Measurements from ENCODE around the gene ZNF580.

Gene ZNF580

DNA sequence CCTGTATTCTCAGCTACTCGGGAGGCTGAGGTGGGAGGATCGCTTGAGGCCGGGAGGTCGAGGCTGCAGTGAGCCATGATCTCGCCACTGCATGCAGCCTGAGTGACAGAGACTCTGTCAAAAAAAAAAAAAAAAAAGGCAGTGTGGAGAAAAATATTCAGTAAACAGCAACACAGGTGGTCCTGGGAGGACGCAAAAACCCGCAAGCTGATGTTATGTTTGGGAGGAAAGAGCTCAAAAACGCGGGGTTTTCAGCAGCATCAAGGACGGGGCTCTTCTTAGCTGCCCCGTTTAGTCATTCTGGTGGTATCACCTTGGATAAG is 15.8 kb upstream of the ZNF580 start:
- Mint-ChIP-seq H3K9me3 (no peaks in the 10 kb centered on the region), H3K4me1 (peaks cover 48% of the 10 kb centered on the region), H3K36me3 (ENCODE audit: low read depth) (peaks cover 5% of the 10 kb centered on the region), H3K27ac (peak overlapping the region; percentile 50), H3K27me3 (peaks cover 1% of the 10 kb centered on the region), H3K4me3 (peak overlapping the region; percentile 81)
- ATAC-seq (no peak), DNase-seq (no peak)

DNA sequence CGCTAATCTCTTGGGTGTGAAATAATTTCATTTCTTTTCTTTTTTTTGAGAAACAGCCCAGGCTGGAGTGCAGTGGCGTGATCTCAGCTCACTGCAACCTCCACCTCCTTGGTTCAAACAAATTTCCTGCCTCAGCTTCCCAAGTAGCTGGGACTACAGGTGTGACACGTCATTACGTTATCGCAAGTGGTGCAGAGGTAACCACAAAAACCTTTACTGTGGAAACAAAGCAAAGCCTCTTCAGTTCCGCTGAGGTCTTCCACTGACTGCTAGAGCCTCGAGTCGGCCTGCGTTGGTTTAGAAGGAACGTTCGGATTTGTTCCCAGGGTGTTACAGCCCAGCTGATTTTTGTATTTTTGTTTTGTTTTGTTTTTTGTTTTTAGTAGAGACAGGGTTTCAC is 14.5 kb upstream of the ZNF580 start:
- Mint-ChIP-seq H3K36me3 (ENCODE audit: low read depth) (no peaks in the 10 kb centered on the region), H3K4me3 (peak overlapping the region; percentile 42), H3K4me1 (peaks cover 35% of the 10 kb centered on the region), H3K27ac (peak overlapping the region; percentile 33), H3K9me3 (no peaks in the 10 kb centered on the region), H3K27me3 (peaks cover 1% of the 10 kb centered on the region)
- ATAC-seq (peak; percentile 70), DNase-seq (peak; percentile 34)

DNA sequence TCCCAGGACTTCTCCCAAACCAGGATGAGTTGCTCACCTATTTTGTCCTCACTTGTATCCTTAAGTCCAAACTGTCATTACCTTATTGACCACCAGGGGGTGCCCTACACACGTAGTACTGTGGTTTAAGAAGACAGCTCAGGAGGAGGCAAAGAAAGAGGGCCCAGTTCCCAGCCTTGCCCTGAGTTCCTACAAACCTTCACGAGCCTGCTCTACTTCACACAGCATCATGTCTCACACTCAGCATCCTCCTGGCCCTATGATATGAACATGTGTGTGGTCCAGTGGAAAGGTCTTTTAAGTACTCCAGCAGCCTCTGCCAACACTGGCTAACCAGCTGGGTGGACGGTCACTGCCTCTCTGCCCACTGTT is 8.4 kb upstream of the ZNF580 start:
- Mint-ChIP-seq H3K9me3 (no peaks in the 10 kb centered on the region), H3K27ac (peak overlapping the region; percentile 44), H3K27me3 (no peaks in the 10 kb centered on the region), H3K4me1 (peaks cover 41% of the 10 kb centered on the region), H3K4me3 (peak overlapping the region; percentile 16), H3K36me3 (ENCODE audit: low read depth) (peaks cover 12% of the 10 kb centered on the region)
- DNase-seq (peak; percentile 89), ATAC-seq (peak; percentile 41)

DNA sequence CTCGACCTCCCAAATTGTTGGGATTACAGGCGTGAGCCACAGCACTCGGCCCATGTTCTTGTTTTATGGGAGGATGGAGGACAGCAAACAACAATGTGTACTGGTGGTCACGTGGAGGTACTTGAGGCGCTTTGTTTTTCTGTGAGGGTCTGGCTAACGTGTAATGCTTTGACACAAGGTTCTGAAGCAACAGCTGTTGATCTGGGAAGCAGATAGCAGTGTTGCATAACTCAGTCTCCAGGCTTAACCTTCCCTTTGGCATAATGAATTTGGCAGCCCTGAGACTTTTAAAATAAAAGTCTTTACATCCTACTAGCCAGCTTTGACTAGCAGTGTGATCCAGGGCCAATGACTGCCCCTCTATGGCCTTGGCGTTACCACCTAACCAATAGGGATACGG is 6.9 kb upstream of the ZNF580 start:
- Mint-ChIP-seq H3K4me3 (peak overlapping the region; percentile 99), H3K4me1 (peaks cover 52% of the 10 kb centered on the region), H3K9me3 (no peaks in the 10 kb centered on the region), H3K36me3 (ENCODE audit: low read depth) (peaks cover 21% of the 10 kb centered on the region), H3K27ac (peak overlapping the region; percentile 100), H3K27me3 (no peaks in the 10 kb centered on the region)
- DNase-seq (no peak), ATAC-seq (no peak)

DNA sequence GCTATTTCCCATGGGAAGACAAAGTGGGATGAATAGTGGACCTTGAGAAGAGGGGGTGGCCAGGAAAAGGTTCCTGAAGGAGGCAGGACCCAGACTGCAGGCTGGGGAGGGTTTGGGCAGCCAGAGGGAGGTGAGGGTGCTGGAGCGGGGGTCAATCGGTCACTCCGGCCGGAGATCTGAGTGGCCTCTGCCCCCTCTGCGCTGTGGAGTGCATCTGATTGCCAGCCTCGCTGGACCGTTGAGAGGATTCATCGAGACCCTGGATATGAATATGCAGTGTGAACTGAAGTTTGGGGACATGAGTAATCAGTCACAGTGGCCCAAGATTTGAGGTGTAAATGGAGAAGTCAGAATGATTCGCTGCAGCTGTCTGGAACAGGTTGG is 5.5 kb upstream of the ZNF580 start:
- Mint-ChIP-seq H3K36me3 (ENCODE audit: low read depth) (peaks cover 32% of the 10 kb centered on the region), H3K27me3 (no peaks in the 10 kb centered on the region), H3K9me3 (no peaks in the 10 kb centered on the region), H3K4me1 (peaks cover 67% of the 10 kb centered on the region), H3K27ac (peak overlapping the region; percentile 100), H3K4me3 (peak overlapping the region; percentile 99)
- DNase-seq (no peak), ATAC-seq (peak; percentile 1)

DNA sequence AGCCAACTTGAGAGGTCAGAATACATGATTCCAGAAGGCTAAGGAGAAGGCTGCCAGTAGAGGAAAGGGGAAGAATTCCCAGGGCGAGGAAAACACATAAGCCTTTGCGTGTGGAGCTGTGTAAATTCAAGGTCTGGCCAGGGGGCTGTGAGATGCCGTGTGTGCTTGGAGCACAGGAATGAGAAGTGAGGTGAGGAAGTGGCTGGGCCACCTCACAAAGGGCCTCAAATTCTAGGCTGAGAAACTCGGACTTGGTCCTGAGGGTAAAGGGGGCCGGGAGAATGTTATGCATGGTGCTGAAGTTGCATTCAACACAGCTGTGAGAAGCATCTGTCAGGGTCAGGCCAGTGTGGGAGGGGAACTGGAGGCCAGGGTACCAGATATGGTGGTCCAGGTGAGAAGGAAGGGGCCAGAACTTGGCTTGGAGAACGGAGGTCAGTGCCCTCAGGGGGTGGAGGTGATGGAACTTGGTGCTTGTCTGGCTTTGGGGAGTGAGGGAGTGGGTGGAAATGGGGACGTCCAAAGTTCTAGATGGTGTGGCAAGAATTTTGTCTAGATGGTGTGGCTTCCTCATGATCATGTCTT is 4.9 kb upstream of the ZNF580 start:
- H3K4me1 Mint-ChIP-seq, result peaks cover 70% of the 10 kb centered on the region
- peak overlapping the region; percentile 100 for H3K27ac Mint-ChIP-seq
- no peak for ATAC-seq
- no peak for DNase-seq
- peak overlapping the region; percentile 99 for H3K4me3 Mint-ChIP-seq
- no peaks in the 10 kb centered on the region for H3K27me3 Mint-ChIP-seq
- H3K36me3 Mint-ChIP-seq (ENCODE audit: low read depth), result peaks cover 35% of the 10 kb centered on the region
- H3K9me3 Mint-ChIP-seq, result no peaks in the 10 kb centered on the region

DNA sequence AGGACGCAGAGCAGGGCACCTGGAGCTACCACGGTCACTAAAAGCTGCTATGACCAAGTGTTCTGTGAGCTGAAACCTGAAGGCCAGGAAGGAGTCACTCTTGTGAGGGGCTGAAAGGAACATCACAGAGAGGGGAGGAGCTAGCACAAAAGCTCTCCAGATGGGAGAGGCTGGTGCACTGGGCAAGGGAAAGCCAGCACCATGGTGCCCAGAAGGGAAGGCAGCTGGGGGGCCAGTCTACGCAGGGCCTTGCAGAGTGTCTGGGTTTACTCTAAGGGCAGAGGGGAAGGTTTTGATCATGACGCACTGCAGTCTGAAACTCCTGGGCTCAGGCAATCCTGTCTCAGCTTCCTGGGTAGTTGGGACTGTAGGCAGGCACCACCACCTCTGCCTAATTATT is 4.1 kb upstream of the ZNF580 start:
- H3K4me1 Mint-ChIP-seq, result peaks cover 71% of the 10 kb centered on the region
- ATAC-seq (no peak), DNase-seq (no peak)
- no peaks in the 10 kb centered on the region for H3K27me3 Mint-ChIP-seq
- H3K27ac Mint-ChIP-seq, result peak overlapping the region; percentile 100
- H3K36me3 Mint-ChIP-seq (ENCODE audit: low read depth), result peaks cover 37% of the 10 kb centered on the region
- H3K9me3 Mint-ChIP-seq, result no peaks in the 10 kb centered on the region
- H3K4me3 Mint-ChIP-seq, result peak overlapping the region; percentile 99

DNA sequence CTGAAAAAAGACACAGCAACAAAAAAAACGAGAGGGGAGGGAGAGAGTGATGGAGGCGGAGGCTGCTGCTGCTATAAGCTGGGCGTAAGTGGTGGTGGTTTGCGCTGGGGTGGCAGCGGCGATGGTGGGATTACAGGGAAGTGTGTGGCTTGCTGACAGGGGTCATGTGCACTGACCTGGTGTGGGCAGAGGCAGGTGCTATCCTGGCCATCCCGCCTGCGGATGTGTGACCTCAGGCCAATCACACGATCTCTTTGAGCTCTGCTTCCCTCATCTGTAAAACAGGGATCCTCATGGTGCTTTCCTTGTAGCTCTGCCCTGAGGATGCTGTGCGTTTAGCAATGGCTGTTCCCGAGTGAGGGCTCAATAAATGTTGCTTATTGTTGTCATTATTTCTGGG is 3.3 kb upstream of the ZNF580 start:
- H3K27ac Mint-ChIP-seq, result peak overlapping the region; percentile 100
- ATAC-seq, result no peak
- H3K4me3 Mint-ChIP-seq, result peak overlapping the region; percentile 37
- H3K36me3 Mint-ChIP-seq (ENCODE audit: low read depth), result peaks cover 40% of the 10 kb centered on the region
- H3K9me3 Mint-ChIP-seq, result no peaks in the 10 kb centered on the region
- no peaks in the 10 kb centered on the region for H3K27me3 Mint-ChIP-seq
- H3K4me1 Mint-ChIP-seq, result peaks cover 67% of the 10 kb centered on the region
- no peak for DNase-seq

DNA sequence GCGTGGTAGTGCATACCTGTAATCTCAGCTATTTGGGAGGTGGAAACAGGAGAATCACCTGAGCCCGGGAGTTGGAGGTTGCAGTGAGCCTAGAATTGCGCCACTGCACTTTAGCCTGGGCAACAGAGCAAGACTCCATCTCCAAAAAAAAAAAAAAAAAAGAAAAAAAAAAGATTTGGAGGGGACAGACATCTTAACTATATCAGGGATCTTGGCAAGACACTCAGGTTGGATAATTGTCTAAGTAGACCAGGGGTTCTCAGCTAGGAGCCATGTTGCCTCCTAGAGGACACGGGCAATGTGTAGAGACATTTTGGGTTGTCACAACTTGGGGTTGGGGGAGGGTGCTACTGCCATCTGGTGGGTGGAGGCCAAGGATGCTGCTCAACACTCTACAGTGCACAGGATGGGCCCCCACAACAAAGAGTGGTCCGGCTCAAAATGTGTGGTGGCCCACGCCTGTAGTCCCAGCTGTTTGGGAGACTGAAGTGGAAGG is 1.9 kb upstream of the ZNF580 start:
- Mint-ChIP-seq H3K9me3 (no peaks in the 10 kb centered on the region), H3K27ac (peak overlapping the region; percentile 94), H3K4me3 (peak overlapping the region; percentile 60), H3K27me3 (peaks cover 2% of the 10 kb centered on the region), H3K4me1 (peaks cover 71% of the 10 kb centered on the region), H3K36me3 (ENCODE audit: low read depth) (peaks cover 47% of the 10 kb centered on the region)
- no peak for ATAC-seq
- peak; percentile 72 for DNase-seq

DNA sequence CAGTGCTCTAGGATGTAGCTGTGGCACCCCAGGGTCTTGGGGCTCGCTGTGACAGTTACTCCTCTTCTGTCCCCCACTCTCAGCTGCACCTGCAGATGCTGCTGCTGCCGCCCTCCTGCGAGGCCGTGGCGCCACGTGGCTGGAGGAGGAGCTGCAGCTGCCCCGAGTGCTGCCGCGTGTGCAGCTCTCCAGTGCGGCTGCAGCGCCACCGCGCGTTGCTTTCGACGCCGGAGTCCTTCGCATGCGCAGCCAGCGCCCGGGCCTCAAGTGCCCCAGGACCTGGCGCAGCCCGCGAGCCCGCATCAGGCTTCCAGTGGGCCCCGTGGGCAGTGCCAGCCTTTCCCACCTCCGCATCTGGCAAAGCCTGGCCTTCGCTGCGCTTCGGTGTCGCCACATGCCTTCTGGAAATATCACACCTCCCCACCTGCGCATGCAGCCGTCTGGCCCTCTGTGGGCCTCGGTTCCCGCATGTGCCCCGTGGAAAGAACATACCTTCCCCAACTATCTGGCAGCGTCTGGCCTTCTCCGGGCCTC is 692 bp upstream of the ZNF580 start:
- Mint-ChIP-seq H3K4me1 (peaks cover 74% of the 10 kb centered on the region), H3K27ac (peak overlapping the region; percentile 94)
- peak; percentile 73 for DNase-seq

DNA sequence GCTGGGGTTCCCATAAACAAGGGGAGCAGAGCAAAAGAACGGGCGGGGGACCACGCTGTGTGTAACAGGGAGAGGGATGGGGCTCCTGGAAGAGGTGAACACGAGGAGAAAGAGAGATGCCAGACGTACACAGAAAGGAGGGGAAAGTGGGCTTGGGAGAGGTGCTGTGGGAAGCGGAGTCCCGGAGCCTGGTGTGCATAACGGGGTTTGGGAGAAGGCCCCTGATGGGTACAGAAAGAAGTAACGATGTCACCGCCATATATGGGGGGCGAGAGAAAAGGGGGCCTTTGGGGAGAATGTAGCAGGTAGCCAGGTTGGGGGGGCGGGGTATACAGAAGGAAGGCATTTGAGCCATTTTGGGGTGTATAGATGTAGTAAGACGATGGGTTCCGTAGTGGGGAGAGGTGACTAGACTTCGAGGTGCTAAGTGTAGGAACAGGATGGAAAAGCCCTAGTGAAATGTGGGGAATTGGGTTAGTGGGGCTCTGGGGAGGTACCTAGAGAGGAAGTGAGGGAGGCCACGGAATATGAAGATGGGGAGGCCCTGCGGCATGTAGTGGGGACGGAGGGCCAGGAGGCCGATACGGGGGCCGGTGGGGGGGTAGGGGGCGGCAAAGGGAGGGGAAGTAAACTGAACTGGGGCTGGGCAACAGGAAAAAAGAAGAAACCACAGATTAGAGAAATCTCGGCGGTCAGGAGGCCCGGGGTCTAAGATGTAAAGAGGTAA is 787 bp downstream of the ZNF580 start:
- peaks cover 53% of the 10 kb centered on the region for H3K36me3 Mint-ChIP-seq (ENCODE audit: low read depth)
- H3K4me3 Mint-ChIP-seq, result peak overlapping the region; percentile 94
- ATAC-seq (peak; percentile 1), DNase-seq (no peak)
- peaks cover 2% of the 10 kb centered on the region for H3K27me3 Mint-ChIP-seq
- peaks cover 70% of the 10 kb centered on the region for H3K4me1 Mint-ChIP-seq
- no peaks in the 10 kb centered on the region for H3K9me3 Mint-ChIP-seq
- H3K27ac Mint-ChIP-seq, result peak overlapping the region; percentile 93

More for the DNA sequence above, 692 bp upstream of the ZNF580 start:
- H3K27me3 Mint-ChIP-seq, result peaks cover 2% of the 10 kb centered on the region
- no peaks in the 10 kb centered on the region for H3K9me3 Mint-ChIP-seq
- ATAC-seq, result peak; percentile 7
- peaks cover 50% of the 10 kb centered on the region for H3K36me3 Mint-ChIP-seq (ENCODE audit: low read depth)
- H3K4me3 Mint-ChIP-seq, result peak overlapping the region; percentile 82

DNA sequence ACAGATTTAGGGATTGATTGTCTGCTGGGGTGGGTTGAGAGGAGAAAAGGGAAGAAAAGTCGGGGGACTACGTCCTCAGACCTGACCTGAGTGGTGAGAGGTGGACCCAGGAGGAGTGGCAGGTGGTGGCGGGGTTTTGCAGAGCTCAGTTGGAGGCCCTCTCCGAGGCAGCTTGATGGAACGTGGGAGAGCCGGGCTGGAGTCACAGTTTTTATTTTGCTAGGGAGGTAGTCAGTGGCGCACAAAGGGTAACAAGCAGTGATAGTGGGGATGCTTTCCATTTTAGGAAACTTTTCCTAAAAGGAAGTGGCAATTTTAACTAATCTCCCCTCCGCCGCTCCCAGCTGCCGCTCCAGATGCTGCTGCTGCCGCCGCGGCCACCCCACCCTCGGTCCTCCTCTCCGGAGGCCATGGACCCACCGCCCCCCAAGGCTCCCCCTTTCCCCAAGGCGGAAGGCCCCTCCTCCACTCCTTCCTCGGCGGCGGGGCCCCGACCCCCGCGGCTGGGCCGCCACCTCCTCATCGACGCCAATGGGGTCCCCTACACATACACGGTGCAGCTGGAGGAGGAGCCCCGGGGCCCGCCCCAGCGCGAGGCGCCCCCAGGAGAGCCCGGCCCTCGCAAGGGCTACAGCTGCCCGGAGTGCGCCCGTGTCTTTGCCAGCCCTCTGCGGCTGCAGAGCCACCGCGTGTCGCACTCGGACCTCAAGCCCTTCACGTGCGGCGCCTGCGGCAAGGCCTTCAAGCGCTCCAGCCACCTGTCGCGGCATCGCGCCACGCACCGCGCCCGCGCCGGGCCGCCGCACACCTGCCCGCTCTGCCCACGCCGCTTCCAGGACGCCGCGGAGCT is 1.6 kb downstream of the ZNF580 start:
- H3K4me3 Mint-ChIP-seq, result peak overlapping the region; percentile 94
- no peaks in the 10 kb centered on the region for H3K9me3 Mint-ChIP-seq
- H3K36me3 Mint-ChIP-seq (ENCODE audit: low read depth), result peaks cover 60% of the 10 kb centered on the region
- DNase-seq (peak; percentile 54), ATAC-seq (peak; percentile 18)
- H3K27ac Mint-ChIP-seq, result peak overlapping the region; percentile 99
- H3K4me1 Mint-ChIP-seq, result peaks cover 70% of the 10 kb centered on the region
- peaks cover 2% of the 10 kb centered on the region for H3K27me3 Mint-ChIP-seq

DNA sequence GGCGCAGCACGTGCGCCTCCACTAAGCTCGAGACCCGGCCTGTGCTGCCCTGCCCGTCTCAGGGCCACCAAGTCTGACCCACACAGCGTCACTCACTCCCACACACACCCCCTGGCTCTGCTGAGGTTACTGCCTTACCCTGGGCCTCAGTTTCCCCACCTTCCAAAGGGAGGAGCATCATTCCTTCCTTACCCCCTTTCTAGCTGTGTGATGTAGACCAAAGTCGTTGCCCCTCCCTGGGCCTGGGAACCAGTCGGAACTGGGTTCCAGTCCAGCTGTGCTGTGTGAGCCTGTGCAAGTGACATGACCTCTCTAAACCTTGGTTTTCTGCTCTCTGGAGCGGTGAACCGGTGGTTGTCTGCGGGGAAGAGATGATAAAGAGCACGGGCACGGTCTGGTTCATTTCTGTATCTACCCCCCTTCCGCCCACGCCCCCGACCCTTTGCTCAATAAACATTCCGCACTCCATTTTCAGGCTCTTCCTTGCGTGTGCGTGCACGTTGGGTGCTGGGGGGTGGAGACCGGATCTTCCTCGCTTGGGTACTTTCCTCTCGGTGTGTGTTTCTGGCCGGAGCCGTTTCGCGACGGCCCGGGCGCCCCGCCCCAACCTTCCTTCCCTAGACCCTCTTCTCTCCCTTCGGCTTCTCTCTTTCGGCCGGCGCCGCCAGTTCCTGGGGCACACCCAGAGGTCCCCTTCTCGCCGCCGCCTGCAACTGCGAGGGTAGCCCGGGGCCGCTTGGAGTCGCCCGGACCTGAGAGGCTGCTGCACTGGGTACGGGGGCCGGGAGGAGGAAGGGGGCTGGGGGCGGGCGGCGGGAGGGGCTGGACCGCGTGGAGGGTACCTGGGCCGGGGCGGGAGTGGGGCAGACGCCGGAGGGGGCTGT is 2.4 kb downstream of the ZNF580 start, which contains the start of gene ZNF581:
Gene ZNF581 (plus strand): TSS at position 647 of the 884 bp plus-strand sequence. CDS start 923 bp downstream, outside the sequence.
- H3K27ac Mint-ChIP-seq, result peak within 1 kb of the TSS; percentile 99
- peaks cover 66% of the 10 kb centered on the region for H3K4me1 Mint-ChIP-seq
- H3K9me3 Mint-ChIP-seq, result no peaks in the 10 kb centered on the region
- peaks cover 2% of the 10 kb centered on the region for H3K27me3 Mint-ChIP-seq
- H3K36me3 Mint-ChIP-seq (ENCODE audit: low read depth), result peaks cover 53% of the 10 kb centered on the region
- H3K4me3 Mint-ChIP-seq, result peak within 1 kb of the TSS; percentile 94
- DNase-seq (peak; percentile 84), ATAC-seq (peak; percentile 47)

DNA sequence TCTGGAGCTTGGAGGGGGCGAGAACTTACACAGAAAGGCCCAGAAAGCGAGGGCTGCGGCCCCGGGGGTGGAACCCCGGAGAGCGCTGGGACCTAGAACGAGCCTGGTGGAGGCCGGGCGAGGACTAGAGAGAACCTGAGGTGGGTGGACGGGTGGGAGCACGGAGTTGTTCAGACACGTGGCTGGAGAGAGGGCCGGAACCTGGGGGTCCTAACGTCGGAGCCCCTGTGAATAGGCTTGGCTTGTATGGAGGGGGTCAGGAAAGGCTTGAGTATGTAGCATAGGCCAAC is 3.0 kb downstream of the ZNF580 start:
- Mint-ChIP-seq H3K27me3 (peaks cover 2% of the 10 kb centered on the region), H3K27ac (peak overlapping the region; percentile 99), H3K4me1 (peaks cover 65% of the 10 kb centered on the region), H3K9me3 (no peaks in the 10 kb centered on the region), H3K36me3 (ENCODE audit: low read depth) (peaks cover 50% of the 10 kb centered on the region), H3K4me3 (peak overlapping the region; percentile 94)
- DNase-seq (no peak), ATAC-seq (no peak)

Measured in activated naive CD8-positive, alpha-beta T cell treated with anti-CD3 and anti-CD28 coated beads, Interleukin-2, amount 50 U/mL, for 24 hours (primary cell).